ENCODE results near the gene JAZF1. TPM values are rescaled to one million over a fixed set of nuclear protein-coding genes. Genes with fewer than 3 reads are reported as not detected.
A peak's percentile ranks its signal among the peaks of the same experiment; 100 is the strongest.

JAZF1 gene
- 4.4 and 5.6 TPM in 2 replicates for total RNA-seq (2014; rRNA removed)
- polyA plus RNA-seq (2012): 9.7 TPM

DNA sequence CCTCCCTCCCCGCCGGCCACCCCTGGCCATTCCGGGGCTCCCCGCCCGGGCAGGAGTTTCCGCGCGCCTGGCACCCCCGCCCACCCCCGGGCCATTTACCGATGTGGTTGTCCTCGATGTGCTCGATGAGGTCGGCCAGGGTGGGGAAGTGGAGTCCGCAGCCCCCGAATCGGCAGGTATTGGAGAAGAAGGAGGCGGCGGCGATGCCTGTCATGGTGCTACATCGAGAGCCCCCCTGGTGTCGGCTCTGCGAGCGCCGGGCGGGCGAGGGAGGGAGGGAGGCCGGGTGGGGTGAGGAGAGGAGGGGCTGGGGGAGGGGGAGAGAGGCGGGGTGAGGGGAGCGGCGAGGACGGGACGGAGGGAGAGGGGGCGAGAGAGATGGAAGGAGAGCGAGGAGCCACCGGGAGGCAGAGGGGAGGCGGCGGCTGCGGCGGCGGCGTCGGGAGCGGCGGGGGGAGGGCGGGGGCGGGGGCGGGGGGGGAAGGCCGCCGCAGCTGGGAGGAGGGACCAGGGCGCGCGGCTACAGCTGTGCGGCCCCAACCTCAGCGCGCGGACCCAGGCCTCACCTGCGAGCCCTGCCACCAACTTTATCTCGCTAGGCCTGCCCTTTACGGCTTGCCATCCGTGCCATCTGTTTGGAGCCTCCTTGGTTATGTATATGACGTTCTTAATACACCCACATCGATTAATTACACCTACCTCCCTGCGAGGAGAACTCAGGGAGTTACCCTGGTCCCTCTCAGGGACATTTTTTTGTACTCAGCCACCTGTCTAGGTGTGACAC is at the start of gene JAZF1:
Gene JAZF1 (minus strand): TSS at position 432 of the 784 bp plus-strand sequence.
- DNase-seq (ENCODE audit: low read depth): peak; percentile 39

DNA sequence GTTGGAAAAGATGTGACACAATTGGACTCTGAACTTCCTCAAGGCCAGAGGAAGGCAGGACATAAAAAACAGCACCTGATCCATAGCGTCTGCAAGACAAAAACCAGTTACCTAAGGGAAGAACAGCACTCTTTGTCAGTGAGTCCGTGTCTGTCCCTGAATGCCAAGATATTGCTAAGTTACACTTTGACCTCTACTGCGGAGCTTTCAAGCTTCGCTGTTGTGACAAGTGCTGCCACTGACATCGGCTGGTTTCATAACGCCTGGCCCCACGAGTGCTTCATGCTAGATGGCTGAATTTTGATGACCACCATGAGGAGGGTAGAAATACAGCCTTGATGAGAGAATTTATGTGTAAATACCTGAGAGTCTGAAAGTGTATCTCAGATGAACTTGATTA is 49.7 kb upstream of the JAZF1 start:
- DNase-seq (ENCODE audit: low read depth): no peak

DNA sequence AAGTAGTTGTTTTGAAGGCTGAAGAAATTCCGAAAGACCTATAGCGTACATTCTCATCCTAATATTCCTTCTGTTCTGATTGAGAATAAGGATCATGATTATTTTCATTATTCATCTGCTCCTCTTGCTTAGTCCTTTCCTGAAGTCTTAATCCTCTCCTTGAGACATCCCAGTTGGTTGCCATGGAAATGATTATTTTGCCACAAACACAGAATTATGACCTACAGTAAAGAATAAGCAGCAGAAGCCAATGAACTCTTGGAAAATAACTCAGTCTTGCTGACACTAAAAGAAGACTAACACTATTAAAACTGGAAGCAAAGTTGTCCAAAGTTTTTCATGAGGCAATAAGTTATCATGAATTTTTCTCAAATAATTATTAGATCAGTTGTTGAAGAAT is 47.8 kb upstream of the JAZF1 start:
- DNase-seq (ENCODE audit: low read depth): peak; percentile 54

DNA sequence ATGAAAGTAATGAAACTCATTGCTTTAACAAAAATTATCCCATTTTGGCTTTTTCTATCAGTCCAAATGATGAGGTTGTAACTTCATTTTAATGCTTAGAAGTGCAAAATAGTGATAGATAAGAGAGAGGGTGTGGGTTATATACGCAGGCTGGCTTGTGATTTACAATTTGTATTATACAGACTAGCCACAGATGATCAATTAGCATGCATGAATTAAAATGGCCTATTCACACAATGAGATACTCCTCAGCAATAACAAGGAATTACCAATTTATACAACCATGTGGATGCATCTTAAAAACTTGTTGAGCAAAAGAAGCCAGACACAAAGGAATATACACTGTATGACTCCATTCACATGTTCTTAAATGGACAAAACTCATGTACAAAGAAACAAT is 45.4 kb upstream of the JAZF1 start:
- DNase-seq (ENCODE audit: low read depth): no peak

DNA sequence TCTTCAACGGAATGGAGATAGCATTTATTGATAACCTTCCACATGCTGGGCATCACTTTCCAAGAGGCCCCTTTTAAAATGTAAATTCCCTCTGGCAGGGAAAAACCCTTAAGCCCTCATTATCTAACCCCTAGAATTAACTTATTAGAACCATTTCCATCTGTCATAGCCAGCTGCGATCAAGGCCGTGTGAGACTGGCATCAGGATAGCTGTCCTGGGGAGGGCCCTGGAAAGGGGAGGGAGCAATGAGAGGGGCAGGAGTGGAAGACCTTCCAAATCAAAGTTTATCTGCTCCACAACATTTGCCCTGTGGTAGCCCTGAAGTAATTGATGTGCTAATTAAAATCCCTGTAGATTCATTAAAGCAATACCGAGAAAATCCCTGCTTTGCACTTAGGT is 45.0 kb upstream of the JAZF1 start:
- DNase-seq (ENCODE audit: low read depth): no peak

DNA sequence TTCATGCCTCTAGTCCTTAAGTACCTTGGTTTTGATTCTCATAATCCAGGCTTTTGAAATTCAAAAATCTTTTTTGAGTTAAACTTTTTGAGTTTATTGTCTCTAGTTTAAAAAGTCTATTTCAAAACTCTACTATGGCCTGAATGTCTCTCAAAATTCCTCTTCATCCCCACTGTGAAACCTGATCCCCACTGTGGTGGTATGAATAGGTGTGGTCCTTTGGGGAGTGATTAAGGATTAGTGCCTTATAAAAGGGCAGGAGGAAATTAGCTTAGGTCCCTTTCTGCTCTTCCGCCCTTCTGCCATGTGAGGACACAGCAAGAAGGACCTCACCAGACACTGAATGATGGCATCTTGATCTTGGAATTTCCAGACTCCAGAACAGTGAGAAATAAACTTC is 44.1 kb upstream of the JAZF1 start:
- no peak for DNase-seq (ENCODE audit: low read depth)

DNA sequence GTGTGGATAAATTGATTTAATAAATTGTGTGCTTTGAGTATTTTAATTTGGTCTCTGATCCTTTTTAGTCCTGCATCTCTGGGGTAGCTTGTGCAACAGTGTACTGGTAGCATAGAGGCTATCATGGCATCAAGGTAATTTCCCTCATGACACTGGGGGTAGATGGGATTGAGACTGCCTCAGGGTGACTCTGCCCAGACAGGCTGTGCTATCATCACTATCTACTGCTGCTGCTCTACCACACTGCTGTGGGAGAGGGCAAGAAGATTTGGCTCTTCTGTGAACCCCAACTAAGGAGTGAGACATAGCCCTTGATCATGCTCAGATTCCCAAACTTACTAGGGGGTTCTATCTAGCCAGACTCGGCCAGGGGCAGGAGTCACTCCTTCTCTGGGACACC is 43.6 kb upstream of the JAZF1 start:
- no peak for DNase-seq (ENCODE audit: low read depth)

DNA sequence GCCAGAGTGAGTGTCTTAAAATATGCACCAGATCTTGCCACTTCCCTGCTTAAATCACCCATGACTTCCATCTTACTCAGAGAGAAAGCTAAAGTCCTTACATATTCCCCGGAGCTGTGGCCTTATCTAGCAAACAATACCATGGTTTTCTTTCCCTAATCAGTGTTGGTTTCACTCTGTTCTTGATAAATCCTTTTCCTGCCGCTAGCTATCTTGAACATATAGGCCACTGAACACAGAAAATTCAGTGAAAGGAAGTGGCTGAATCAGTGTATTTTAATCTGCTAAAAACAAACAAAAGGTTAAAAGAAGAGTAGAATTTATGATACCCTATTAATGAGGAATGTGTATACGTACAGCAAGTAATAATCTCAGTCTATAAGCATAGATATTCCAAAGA is 42.0 kb upstream of the JAZF1 start:
- no peak for DNase-seq (ENCODE audit: low read depth)

DNA sequence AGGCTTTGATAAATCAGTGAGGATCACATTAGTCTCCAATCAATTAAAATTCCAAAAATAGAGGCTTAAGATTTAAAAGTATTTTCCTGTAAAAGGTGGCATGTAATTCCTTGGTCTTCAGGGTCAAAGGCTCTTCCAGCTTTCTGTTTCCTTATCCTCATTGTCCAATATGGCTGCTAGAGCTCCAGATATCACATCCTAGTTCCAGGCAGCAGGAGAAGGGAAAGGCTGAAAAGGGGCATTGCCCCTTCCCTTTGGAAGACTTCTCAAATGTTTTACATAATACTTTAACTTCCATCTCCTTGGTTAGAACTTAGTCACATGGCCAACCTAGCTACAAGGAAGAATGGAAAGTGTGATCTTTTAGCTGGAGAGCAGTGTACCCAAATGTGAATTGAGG is 39.2 kb upstream of the JAZF1 start:
- no peak for DNase-seq (ENCODE audit: low read depth)

DNA sequence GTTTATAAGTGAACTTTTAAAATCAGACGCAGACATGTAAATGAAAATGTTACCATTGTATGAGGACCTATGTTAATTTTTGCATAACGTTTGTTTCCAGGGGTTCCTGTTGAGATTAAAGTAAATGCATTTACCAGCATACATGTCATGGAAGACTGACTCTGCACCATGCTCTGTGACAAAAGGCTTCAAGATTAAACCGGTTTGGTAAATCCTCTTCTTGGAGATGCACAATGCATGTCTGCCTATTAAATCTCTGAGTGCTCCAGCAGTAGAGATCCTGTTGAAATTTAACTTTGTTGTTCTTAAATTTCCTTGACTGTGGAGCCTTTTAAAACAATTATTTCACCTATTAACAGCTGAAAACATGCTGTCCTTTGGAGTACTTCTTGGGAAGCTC is 36.5 kb upstream of the JAZF1 start:
- no peak for DNase-seq (ENCODE audit: low read depth)

DNA sequence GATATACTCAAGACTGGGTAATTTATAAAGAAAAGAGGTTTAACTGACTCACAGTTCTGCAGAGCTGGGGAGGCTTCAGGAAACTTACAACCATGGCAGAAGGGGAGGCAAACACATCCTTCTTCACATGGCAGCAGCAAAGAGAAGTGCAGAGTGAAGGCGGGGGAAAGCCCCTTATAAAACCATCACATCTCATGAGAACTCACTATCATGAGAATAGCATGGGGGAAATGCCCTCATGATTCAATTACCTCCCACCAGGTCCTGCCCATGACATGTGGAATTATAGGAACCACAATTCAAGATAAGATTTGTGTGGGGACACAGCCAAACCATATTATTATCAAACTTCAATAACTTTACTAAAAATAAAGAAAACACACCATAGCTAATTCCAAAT is 30.4 kb upstream of the JAZF1 start:
- DNase-seq (ENCODE audit: low read depth): no peak

DNA sequence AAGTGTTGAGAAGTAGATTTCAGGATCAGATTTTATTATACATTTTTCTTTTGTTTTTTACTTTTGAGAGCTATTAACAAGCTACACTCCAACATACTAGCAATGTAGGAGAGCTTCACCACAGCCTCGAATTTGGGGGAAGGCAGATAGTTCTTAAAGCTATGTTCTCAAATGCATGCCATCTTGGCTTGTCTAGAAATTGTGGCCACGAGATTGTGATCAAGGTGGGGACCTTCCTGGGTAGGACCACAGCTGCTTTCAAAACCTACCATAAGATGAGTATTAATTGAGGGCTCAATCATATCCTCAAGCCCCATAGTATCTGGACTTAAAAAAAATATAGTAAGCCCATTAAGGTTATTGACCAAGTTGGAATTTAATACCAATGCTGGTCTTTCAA is 27.9 kb upstream of the JAZF1 start:
- no peak for DNase-seq (ENCODE audit: low read depth)

DNA sequence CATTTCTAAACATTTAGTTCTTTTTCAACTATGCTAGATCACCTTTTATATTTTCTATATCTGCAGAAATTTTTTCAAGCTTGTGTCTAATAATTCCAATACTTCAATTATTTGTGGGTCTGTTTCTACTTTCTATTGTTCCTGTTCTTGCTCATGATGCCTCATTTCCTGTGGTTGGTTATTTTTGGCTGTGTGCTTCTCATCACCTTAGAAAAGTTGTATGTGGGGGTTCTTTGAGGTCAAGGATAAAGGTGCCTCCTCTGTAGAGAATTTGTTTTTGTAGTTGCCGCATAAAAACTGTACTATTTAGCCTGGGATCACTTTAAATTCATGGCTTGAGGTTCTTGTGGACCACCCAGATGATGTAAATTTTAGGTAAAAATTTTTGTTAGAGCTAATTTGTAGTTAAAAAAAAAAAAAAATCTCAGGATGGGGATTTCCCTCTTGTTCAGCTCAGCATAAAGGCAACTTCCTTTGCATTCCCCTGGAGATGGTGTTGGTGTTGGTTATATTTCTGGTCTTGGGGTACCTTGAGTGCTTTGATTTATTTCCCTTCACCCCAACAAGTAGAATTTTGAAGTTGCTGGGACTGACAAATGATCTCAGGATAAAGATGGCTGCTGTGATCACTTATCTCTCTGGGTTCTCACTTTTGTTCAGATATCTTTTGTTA is 27.0 kb upstream of the JAZF1 start:
- no peak for DNase-seq (ENCODE audit: low read depth)

DNA sequence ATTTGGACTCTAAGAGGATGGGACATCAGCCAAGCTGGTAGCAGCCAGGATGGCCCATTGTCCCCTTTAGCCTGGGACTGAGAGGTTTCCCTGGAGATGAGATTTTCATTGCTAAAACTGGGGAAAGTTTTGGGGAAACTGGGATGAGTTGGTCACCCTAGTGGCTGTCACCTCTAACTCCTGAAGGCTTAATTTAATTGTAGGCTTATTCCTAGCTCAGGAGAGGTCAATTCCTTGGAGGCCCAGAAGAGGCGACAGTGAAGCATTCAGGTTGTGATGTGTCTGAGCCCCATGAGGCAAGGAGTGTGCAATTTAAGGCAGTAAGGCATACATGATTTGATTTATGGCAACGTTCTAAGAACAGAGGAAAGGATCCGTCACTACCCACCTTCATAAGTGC is 24.9 kb upstream of the JAZF1 start:
- DNase-seq (ENCODE audit: low read depth): no peak

DNA sequence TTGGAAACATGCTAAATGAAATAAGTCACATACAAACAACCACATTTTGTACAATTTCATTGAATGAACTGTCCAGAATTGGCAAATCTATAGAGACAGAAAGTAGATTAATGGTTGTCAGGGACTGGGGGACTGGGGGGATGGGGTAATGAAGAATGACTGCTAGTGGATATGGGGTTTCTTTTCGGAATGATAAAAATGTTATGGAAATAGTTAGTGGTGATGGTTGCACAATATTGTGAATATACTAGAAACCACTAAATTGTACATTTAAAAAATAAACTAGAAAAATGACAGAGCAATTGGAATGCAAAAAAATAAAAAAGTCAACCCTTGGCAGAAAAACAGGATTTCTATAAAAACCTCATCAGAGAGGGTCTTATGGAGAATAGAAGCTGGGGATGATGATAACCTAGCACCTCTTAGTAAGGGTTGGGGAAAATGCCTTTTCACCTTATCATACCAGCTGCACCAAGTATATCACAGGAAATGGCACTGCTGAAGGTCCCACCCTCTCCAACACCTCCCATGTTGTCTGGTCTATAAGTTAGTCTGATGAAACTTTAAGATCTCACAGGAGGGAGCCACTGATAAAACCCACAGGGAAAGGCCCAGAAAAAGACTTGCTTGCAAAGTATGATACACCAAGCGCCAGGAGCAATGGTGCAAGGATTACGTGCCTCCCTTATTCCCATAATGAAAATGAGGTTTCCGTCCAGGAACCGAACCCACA is 23.1 kb upstream of the JAZF1 start:
- peak; percentile 48 for DNase-seq (ENCODE audit: low read depth)

DNA sequence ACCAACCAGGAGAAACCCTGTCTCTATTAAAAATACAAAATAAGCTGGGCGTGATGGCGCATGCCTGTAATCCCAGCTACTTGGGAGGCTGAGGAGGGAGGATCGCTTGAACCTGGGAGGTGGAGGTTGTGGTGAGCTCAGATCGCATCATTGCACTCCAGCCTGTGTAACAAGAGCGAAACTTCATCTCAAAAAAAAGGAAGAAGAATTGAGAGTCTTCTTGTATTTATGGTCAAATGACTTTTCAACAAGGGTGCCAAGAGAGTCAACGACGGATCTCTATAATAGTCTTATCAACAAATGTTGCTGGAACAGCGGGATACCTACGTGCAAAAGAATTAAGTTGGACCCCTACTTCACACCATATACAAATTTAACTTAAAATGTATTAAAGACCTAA is 21.6 kb upstream of the JAZF1 start:
- no peak for DNase-seq (ENCODE audit: low read depth)

DNA sequence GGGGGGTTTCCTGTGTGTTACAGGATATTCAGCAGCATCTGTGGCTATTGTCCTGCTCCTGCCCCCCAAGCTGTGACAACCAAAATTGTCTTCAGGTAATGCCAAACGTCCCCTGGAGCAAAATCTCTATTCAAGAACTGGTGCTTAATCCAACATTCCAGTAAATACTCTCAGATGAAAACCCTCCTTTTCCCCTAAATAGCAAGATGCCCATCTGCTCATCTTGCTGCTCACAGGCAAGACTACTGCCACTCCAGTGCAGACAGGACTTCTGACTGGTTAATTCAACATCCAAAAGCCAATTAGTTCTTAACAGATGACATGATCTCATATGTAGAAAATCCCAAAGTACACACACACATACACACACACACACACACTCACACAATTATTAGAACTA is 20.5 kb upstream of the JAZF1 start:
- no peak for DNase-seq (ENCODE audit: low read depth)

DNA sequence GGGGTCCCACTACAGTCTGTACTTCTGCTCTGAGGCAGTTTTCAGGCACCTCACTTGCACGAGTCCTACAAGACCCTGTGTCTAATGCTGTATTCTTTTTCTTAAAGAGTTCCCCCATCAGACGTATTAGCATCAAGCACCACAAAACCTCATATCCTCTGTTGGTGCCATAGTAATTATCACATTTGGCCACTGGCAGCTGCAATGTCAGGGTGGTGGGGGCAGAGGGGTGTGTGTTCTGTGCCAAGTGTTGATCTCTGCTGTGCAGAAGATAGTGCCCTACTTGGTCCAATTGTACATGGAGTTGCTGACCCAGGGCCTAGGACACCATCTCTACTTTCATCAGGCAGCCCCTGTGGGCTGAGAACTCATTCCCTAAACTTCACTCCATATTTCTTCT is 20.0 kb upstream of the JAZF1 start:
- DNase-seq (ENCODE audit: low read depth): no peak

DNA sequence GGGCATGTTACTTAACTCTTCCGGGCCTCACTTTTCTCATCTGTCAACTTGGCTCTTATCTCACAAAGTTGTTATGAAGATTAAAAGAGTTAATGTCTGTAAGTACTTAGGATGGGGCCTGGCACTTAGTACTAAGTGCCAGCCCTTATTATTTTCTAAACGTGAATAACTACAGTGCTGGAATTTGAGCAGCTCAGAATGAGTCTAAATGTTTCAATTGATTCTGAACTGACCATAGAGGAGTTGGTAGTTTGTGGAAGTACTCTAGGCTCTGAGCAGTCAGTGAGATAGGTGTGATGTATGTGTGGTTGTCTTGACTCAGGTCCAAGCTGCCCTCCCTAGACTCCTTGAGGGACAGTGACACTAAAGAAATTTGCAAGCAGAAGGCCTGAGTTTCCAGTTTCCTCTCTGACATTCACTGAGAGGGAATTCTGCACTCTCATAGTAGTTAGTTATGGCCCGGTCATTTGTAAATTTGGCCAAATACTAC is 18.5 kb upstream of the JAZF1 start:
- no peak for DNase-seq (ENCODE audit: low read depth)

DNA sequence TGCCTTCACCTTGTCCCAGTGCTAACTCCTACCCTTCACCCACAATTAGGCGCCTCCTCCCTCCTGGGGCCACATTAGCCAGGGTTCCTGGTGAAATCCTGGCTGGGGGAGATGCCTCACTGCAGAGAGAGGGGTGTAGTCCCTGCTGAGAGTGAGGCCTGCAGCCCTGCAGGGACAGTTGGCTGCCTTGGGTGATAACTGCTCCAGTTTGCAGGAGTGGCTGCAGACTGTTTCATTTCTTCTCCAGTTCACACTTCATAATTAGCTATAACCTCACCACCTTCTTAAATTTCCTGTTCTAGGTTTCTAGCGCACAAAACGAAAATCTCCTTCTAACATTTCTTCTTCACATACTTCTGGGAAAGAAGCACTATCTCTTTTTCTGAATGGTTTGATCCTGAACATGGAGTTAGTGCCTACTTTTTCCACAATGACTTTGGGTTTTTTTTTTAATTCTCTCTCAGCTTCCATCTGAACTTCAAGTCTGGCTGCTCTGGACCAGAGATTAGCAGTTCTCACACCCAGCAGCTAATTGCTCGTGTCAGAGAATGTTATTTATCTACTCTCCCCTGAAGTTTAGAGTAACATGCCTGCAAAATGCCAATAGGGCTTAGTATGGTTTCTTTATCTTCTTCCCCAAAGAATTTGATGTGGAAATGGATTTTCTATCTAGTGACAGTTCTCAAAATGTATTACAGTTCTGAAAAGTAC is 15.5 kb upstream of the JAZF1 start:
- no peak for DNase-seq (ENCODE audit: low read depth)

DNA sequence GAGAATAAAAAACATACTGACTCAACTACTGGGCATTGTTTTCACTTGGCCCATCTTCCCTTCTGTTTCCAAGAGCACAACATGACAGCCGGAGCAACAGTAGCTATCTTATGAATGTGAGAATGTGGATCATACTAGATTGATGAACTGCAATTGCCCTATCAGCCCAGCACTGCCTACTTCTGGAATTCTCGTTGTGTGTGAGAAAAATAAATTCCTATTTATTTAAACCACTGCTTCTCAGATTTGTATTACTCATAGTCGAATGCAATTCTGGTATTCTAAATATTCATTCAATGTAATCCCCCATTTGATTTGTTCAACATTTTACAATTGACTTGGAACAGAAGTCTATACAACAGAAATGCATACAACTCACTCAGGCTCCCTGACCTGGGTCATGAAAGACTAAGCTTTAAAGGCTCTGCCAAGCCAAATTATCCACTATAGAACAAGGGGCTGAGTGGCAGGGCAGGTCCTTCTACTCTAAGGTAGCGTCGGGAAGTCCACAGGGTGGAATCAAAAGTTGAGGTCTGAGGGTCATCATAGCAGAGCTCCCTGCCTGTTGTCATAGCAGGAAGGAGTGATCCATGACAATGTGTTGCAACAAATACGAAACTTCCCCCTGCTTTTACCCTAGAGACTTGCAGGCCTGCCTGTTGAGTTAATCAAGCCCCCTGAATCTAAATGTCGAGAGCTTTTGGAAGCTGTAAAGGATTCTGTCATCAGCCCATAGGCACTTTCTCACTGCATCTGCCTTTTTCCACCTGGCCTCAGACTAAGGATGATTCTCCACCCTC is 12.4 kb upstream of the JAZF1 start:
- no peak for DNase-seq (ENCODE audit: low read depth)

Data from LHCN-M2 (cell line).